Myocyte (in vitro differentiated cells): ENCODE data around the gene MIPEP. TPM values are rescaled to one million over a fixed set of nuclear protein-coding genes. Genes with fewer than 3 reads are reported as not detected.

Experiments used
- DNase-seq: peaks from one replicate; pipeline ENCODE4 v3.0.0-alpha.2; 2012; ENCODE audit warnings: low read depth
- total RNA-seq: library from RNA; depleted of rRNA; stranded (reverse); fragments of >200 nt; gene quantifications from 2 replicates; pipeline ENCODE4 v1.2.3, GENCODE V29; 2014

The MIPEP gene
- total RNA-seq, 1 donor from 2014 or later: 19.9 TPM

- no peak for DNase-seq
Observed at GRCh38 chr13:23855360-23855759, 33.8 kb downstream of the MIPEP start.

GRCh38 chr13:23852351-23852750, 36.8 kb downstream of the MIPEP start:
- no peak for DNase-seq

GRCh38 chr13:23851106-23851505, 38.1 kb downstream of the MIPEP start:
- no peak for DNase-seq

- DNase-seq: no peak
Observed at GRCh38 chr13:23850134-23850533, 39.1 kb downstream of the MIPEP start.

- DNase-seq: no peak
Observed at GRCh38 chr13:23849670-23850069, 39.5 kb downstream of the MIPEP start.

GRCh38 chr13:23848646-23849141, 40.5 kb downstream of the MIPEP start:
- DNase-seq: no peak

GRCh38 chr13:23848019-23848418, 41.2 kb downstream of the MIPEP start:
- no peak for DNase-seq

GRCh38 chr13:23847497-23847896, 41.7 kb downstream of the MIPEP start:
- DNase-seq: no peak

- no peak for DNase-seq
Observed at GRCh38 chr13:23845105-23845725, 44.0 kb downstream of the MIPEP start.

- DNase-seq: no peak
Observed at GRCh38 chr13:23844132-23844531, 45.1 kb downstream of the MIPEP start.

GRCh38 chr13:23843436-23843835, 45.8 kb downstream of the MIPEP start:
- no peak for DNase-seq

- DNase-seq: no peak
Observed at GRCh38 chr13:23842406-23842805, 46.8 kb downstream of the MIPEP start.

GRCh38 chr13:23833733-23834611, 55.2 kb downstream of the MIPEP start:
- DNase-seq: no peak

- DNase-seq: no peak
Observed at GRCh38 chr13:23828866-23829265, 60.3 kb downstream of the MIPEP start.

- no peak for DNase-seq
Observed at GRCh38 chr13:23828086-23828485, 61.1 kb downstream of the MIPEP start.

GRCh38 chr13:23825179-23825578, 64.0 kb downstream of the MIPEP start:
- no peak for DNase-seq

- no peak for DNase-seq
Observed at GRCh38 chr13:23824371-23824770, 64.8 kb downstream of the MIPEP start.

GRCh38 chr13:23822252-23822824, 66.9 kb downstream of the MIPEP start:
- DNase-seq: no peak

GRCh38 chr13:23820530-23820929, 68.7 kb downstream of the MIPEP start:
- no peak for DNase-seq

- DNase-seq: no peak
Observed at GRCh38 chr13:23817830-23818229, 71.4 kb downstream of the MIPEP start.

GRCh38 chr13:23817136-23817535, 72.1 kb downstream of the MIPEP start:
- DNase-seq: no peak

GRCh38 chr13:23813635-23814034, 75.6 kb downstream of the MIPEP start:
- no peak for DNase-seq
